ENCODE measurements around the gene TSFM. TPM values are rescaled to one million over a fixed set of nuclear protein-coding genes. Genes with fewer than 3 reads are reported as not detected.

Gene TSFM
- total RNA-seq, 2 experiments from 2014 or later: 35.2 to 49.8 TPM

- H4K20me1 ChIP-seq (ENCODE audit: insufficient read depth, low read length): peaks cover 28% of the 10 kb centered on the region
- ChIA-PET CTCF (ENCODE audit: unreplicated experiment) (interaction anchor here (1.0 to 3.0 kb wide), 6 partner anchors 10 to 70 kb away, joined by 3 to 23 read pairs (median 8); partner anchors contain the start of gene CTDSP2), POLR2A (interaction anchor here (0.6 to 3.1 kb wide), 10 partner anchors 8 to 1890 kb away, joined by 3 to 15 read pairs (median 7); partner anchors contain the start of gene CTDSP2)
- H3K4me3 ChIP-seq (ENCODE audit: low read depth, low read length, poor library complexity, severe bottlenecking): no peak overlapping the region
- no peak for TF ChIP-seq EZH2phosphoT487 (IDR thresholded peaks at IDR 0.05; ENCODE audit: borderline replicate concordance, low read depth, low read length)
- TF ChIP-seq CTCF (conservative IDR thresholded peaks at IDR 0.05; ENCODE audit: low read length): no peak
- peak overlapping the region; percentile 28; the same call in 1 of the 2 replicates for H3K4me2 ChIP-seq (ENCODE audit: low read length)
- no TSS peak for BruUV-seq (replicated peaks)
- peaks cover 67% of the 10 kb centered on the region for H3K4me1 ChIP-seq (ENCODE audit: insufficient read depth, low read length, poor library complexity, severe bottlenecking)
- H3K9me2 ChIP-seq (ENCODE audit: insufficient read depth, low read length): no peaks in the 10 kb centered on the region
- no peak overlapping the region for H2AFZ ChIP-seq (ENCODE audit: low read length)
- H3K36me3 ChIP-seq (ENCODE audit: insufficient read depth, low read length): peaks cover 14% of the 10 kb centered on the region
- intact Hi-C loops (cut with micrococcal nuclease; ENCODE audit: unreplicated experiment): loop anchor here (2.0 kb wide), 1 partner anchor 14 kb away; the partner anchor contains the start of gene CTDSP2
- no peaks in the 10 kb centered on the region for H3K9me3 ChIP-seq (ENCODE audit: low read length)
- DNase-seq (ENCODE audit: low spot score): no peak
- peaks cover 70% of the 10 kb centered on the region for H3K79me2 ChIP-seq (ENCODE audit: insufficient read depth, low read depth, low read length)
- no peak overlapping the region for H3K27ac ChIP-seq (ENCODE audit: low read depth, low read length, poor library complexity, severe bottlenecking)
Observed at GRCh38 chr12:57832966-57833365, 50.4 kb downstream of the TSFM start.

GRCh38 chr12:57833672-57834071 lies 51.1 kb downstream of the TSFM start:
- Histone ChIP-seq H3K36me3 (ENCODE audit: insufficient read depth, low read length) (peaks cover 8% of the 10 kb centered on the region), H3K4me3 (ENCODE audit: low read depth, low read length, poor library complexity, severe bottlenecking) (no peak overlapping the region), H3K9me2 (ENCODE audit: insufficient read depth, low read length) (no peaks in the 10 kb centered on the region), H3K27ac (ENCODE audit: low read depth, low read length, poor library complexity, severe bottlenecking) (no peak overlapping the region), H2AFZ (ENCODE audit: low read length) (no peak overlapping the region), H3K79me2 (ENCODE audit: insufficient read depth, low read depth, low read length) (peaks cover 77% of the 10 kb centered on the region), H3K9me3 (ENCODE audit: low read length) (no peaks in the 10 kb centered on the region), H3K4me2 (ENCODE audit: low read length) (peak overlapping the region; percentile 89; the same call in 1 of the 2 replicates), H3K4me1 (ENCODE audit: insufficient read depth, low read length, poor library complexity, severe bottlenecking) (peaks cover 74% of the 10 kb centered on the region), H4K20me1 (ENCODE audit: insufficient read depth, low read length) (peaks cover 28% of the 10 kb centered on the region)
- POLR2A ChIA-PET: interaction anchor here (0.9 to 3.1 kb wide), 7 partner anchors 9 to 69 kb away, joined by 3 to 15 read pairs (median 6); partner anchors contain the start of gene CTDSP2
- DNase-seq (ENCODE audit: low spot score): no peak
- BruUV-seq (replicated peaks): no TSS peak
- CTCF ChIA-PET (ENCODE audit: unreplicated experiment): interaction anchor here (1.0 to 3.0 kb wide), 6 partner anchors 10 to 70 kb away, joined by 3 to 23 read pairs (median 8); partner anchors contain the start of gene CTDSP2
- TF ChIP-seq CTCF (conservative IDR thresholded peaks at IDR 0.05; ENCODE audit: low read length) (no peak), EZH2phosphoT487 (IDR thresholded peaks at IDR 0.05; ENCODE audit: borderline replicate concordance, low read depth, low read length) (no peak)
- intact Hi-C loops (cut with micrococcal nuclease; ENCODE audit: unreplicated experiment): loop anchor here (2.0 kb wide), 1 partner anchor 13 kb away; the partner anchor contains the start of gene CTDSP2

Measured in OCI-LY7 (cell line).